Activated CD8-positive, alpha-beta T cell treated with anti-CD3 and anti-CD28 coated beads for 36 hours (primary cell): ENCODE measurements around the gene RAPGEF3. TPM values are rescaled to one million over a fixed set of nuclear protein-coding genes. Genes with fewer than 3 reads are reported as not detected.
A peak's percentile ranks its signal among the peaks of the same experiment; 100 is the strongest.

Experiments
- ATAC-seq: fragments of 200-7000 bp; cut with Tn5 transposase; one replicate; pipeline ENCODE4 v1.10.0; 2021; ENCODE audit warnings: mild to moderate bottlenecking, moderate library complexity
- CTCF ChIA-PET: fragments of 350-600 bp; sonication (Branson Sonifier 250); formaldehyde crosslinking; loops from one replicate; lab custom pipeline; 2021; ENCODE audit warnings: antibody characterized with exemption; lab: Charles Lee
- POLR2A ChIA-PET: fragments of 350-600 bp; sonication (Branson Sonifier 250); formaldehyde crosslinking; loops from one replicate; lab custom pipeline; 2021; ENCODE audit warnings: antibody characterized with exemption; lab: Charles Lee
- DNase-seq: peaks from one replicate; pipeline ENCODE4 v3.0.0-alpha.2; 2020
- H3K27ac Mint-ChIP-seq: one replicate; pipeline ENCODE4 v1.8.0; 2021; ENCODE audit warnings: mild to moderate bottlenecking, mixed read lengths
- H3K27me3 Mint-ChIP-seq: one replicate; pipeline ENCODE4 v1.8.0; 2021; ENCODE audit warnings: mixed read lengths
- H3K36me3 Mint-ChIP-seq: one replicate; pipeline ENCODE4 v1.8.0; 2021; ENCODE audit warnings: low read depth, mixed read lengths
- H3K4me1 Mint-ChIP-seq: one replicate; pipeline ENCODE4 v1.8.0; 2021; ENCODE audit warnings: low read depth, mixed read lengths
- H3K4me3 Mint-ChIP-seq: one replicate; pipeline ENCODE4 v1.8.0; 2021; ENCODE audit warnings: mild to moderate bottlenecking, moderate library complexity, mixed read lengths
- H3K9me3 Mint-ChIP-seq: one replicate; pipeline ENCODE4 v1.8.0; 2021; ENCODE audit warnings: mixed read lengths
- intact Hi-C: fragments of 100-400 bp; cut with micrococcal nuclease; formaldehyde crosslinking; loops from one replicate; pipeline ENCODE4 v1.10.0; 2022
- total RNA-seq, 2 experiments: library from RNA; stranded (reverse); gene quantifications; one replicate each; pipeline ENCODE4 v1.2.3, GENCODE V29; 2021
- TF ChIP-seq, protein P1 (sequence below): fragments of 200-600 bp; IDR thresholded peaks from one replicate; pipeline ENCODE4 v1.8.0; 2022; ENCODE audit warnings: antibody characterized with exemption, mild to moderate bottlenecking

Gene RAPGEF3
- total RNA-seq, 2 experiments from 2014 or later = 0.56 to 0.58 TPM

DNA sequence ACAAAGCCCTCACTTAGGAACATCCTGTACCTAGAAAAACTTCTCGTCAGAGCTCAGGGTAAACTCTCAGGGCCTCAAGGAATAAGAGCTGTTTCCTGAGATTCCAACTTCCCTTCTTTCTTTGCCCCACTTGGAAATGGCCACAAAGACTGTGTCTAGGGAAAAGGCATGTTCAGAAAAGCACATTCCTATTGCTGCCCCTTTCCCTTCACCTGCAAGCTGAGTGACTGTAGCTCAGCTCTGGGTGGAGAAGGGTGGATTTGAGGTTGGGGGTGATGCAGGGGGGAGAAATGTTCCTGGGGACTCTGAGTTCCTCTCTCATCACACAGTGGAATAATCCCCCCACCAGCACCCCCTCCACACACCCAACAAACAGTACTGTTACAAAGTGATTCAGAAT is 40.1 kb downstream of the RAPGEF3 start:
- DNase-seq (no peak), ATAC-seq (no peak)
- peaks cover 4% of the 10 kb centered on the region for H3K36me3 Mint-ChIP-seq
- ChIA-PET POLR2A (interaction anchor here (1.2 to 1.3 kb wide), 2 partner anchors 15 to 119 kb away, joined by 3 read pairs; no protein-coding TSS in a partner anchor), CTCF (interaction anchor here (0.7 to 10.0 kb wide), 14 partner anchors 9 to 261 kb away, joined by 3 to 134 read pairs (median 6); no protein-coding TSS in a partner anchor)
- peaks cover 38% of the 10 kb centered on the region for H3K4me1 Mint-ChIP-seq
- no peaks in the 10 kb centered on the region for H3K9me3 Mint-ChIP-seq
- intact Hi-C loops = loop anchor here (5.0 kb wide), 1 partner anchor 59 kb away; no protein-coding TSS in a partner anchor
- TF ChIP-seq, protein P1, sequence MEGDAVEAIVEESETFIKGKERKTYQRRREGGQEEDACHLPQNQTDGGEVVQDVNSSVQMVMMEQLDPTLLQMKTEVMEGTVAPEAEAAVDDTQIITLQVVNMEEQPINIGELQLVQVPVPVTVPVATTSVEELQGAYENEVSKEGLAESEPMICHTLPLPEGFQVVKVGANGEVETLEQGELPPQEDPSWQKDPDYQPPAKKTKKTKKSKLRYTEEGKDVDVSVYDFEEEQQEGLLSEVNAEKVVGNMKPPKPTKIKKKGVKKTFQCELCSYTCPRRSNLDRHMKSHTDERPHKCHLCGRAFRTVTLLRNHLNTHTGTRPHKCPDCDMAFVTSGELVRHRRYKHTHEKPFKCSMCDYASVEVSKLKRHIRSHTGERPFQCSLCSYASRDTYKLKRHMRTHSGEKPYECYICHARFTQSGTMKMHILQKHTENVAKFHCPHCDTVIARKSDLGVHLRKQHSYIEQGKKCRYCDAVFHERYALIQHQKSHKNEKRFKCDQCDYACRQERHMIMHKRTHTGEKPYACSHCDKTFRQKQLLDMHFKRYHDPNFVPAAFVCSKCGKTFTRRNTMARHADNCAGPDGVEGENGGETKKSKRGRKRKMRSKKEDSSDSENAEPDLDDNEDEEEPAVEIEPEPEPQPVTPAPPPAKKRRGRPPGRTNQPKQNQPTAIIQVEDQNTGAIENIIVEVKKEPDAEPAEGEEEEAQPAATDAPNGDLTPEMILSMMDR = no peak
- no peak overlapping the region for H3K4me3 Mint-ChIP-seq
- no peaks in the 10 kb centered on the region for H3K27me3 Mint-ChIP-seq
- H3K27ac Mint-ChIP-seq = peak overlapping the region; percentile 13

DNA sequence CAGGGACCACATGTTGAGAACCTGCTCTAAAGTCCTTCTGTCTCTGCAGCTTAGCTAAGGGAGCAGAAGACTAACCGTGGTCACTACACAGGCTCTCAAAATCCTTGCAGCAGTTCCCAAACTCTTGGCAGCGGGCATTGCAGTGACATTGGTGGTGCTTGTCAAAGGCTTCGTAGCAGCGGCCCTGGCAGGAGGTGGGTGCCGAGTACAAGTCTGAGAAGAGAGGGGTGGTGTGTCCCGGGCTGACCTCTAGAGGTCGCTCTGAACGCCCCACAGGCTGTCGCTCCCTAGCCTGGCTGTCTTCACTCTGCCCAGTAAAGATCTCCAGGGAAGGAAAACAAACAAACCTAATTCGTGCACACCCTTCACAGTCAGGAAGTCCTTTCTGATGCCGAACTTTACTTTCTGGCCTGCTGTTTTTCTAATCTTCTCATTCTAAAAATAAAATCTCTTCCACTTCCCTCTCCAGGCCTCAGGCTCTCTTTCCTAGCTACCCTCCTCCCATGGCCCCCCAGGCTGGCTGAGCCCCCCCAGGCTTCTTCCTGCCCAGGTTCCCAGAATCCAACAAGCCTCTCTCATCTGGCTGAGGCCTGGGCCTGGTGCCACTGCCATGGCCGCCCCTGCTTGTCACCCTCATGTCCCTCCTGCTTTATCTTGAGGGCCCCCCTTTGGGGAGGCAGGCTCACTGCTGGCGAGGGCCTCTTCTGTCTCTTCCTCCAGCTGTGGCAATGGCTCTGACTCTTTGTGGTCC is 41.1 kb downstream of the RAPGEF3 start:
- POLR2A ChIA-PET = interaction anchor here (1.2 kb wide), 1 partner anchor 120 kb away, joined by 3 read pairs; no protein-coding TSS in a partner anchor
- peaks cover 2% of the 10 kb centered on the region for H3K36me3 Mint-ChIP-seq
- H3K4me1 Mint-ChIP-seq = peaks cover 35% of the 10 kb centered on the region
- ATAC-seq (peak; percentile 85), DNase-seq (peak; percentile 74)
- intact Hi-C loops = loop anchor here (2.0 to 5.0 kb wide), 2 partner anchors 60 to 121 kb away; no protein-coding TSS in a partner anchor
- TF ChIP-seq, protein P1 = peak; percentile 66
- no peaks in the 10 kb centered on the region for H3K27me3 Mint-ChIP-seq
- H3K4me3 Mint-ChIP-seq = no peak overlapping the region
- CTCF ChIA-PET = interaction anchor here (0.7 to 10.0 kb wide), 17 partner anchors 8 to 228 kb away, joined by 3 to 134 read pairs (median 5); partner anchors contain the start of genes RAPGEF3 and RPAP3
- peak overlapping the region; percentile 41 for H3K27ac Mint-ChIP-seq
- no peaks in the 10 kb centered on the region for H3K9me3 Mint-ChIP-seq

DNA sequence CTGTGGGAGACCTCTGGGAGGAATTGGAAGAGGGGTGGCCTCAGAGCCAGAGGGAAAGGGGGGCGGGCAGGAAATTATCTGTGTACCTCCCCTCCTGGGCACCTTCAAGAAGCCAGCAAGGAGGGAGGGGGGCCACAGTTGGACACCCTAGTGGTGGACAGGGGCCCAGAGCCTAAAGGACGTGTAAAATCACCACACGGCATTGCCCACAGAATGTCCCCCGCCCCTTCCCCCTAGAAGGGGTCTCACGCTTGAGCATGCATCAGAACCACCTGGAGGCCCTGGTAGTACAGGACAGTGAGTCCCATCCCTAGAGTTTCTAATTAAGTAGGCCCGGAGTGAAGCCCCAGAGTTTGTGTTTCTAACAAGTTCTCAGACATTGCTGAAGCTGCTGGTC is 41.6 kb downstream of the RAPGEF3 start:
- H3K4me3 Mint-ChIP-seq = no peak overlapping the region
- DNase-seq = no peak
- no peaks in the 10 kb centered on the region for H3K27me3 Mint-ChIP-seq
- TF ChIP-seq, protein P1 = no peak
- H3K4me1 Mint-ChIP-seq = peaks cover 33% of the 10 kb centered on the region
- no peak overlapping the region for H3K27ac Mint-ChIP-seq
- intact Hi-C loops = loop anchor here (2.0 to 5.0 kb wide), 2 partner anchors 60 to 122 kb away; no protein-coding TSS in a partner anchor
- no peak for ATAC-seq
- ChIA-PET CTCF (interaction anchor here (1.0 to 10.0 kb wide), 12 partner anchors 9 to 229 kb away, joined by 3 to 134 read pairs (median 16); partner anchors contain the start of genes RAPGEF3 and RPAP3), POLR2A (interaction anchor here (1.2 kb wide), 1 partner anchor 121 kb away, joined by 3 read pairs; no protein-coding TSS in a partner anchor)
- peaks cover 2% of the 10 kb centered on the region for H3K36me3 Mint-ChIP-seq
- no peaks in the 10 kb centered on the region for H3K9me3 Mint-ChIP-seq

DNA sequence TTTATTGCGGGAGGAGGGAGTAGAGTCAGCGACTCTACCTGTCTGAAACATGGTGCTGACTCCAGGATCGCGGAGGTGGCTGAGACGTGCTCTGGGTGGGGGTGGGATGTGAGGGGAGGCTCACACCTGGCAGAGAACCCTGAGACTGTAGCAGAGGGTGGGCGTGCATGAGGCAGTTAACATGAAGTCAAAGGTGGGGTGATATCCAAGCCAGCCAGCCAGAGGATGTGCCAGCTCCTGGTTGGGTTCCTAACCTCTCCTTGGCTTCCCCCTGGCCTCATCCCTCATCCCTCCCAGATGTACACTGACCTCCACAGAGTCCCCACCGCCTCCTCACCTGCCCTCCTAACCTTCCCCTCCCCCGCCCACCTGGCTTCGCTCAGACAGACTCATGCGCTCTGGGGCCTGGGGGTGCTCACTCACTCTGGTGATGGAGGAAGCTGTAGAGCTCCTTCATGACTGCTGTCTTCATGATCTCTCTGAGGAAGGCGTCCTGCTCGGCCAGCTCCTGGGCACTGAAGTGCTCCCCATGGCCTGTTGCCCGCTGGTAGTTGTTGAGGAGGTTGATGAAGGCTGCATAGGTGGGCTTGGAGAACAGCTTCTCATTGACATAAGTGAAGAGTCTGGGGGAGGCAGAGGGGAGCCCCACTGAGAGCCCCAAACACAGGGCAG is 42.7 kb downstream of the RAPGEF3 start:
- TF ChIP-seq, protein P1 = no peak
- ATAC-seq (no peak), DNase-seq (no peak)
- no peak overlapping the region for H3K4me3 Mint-ChIP-seq
- ChIA-PET CTCF (interaction anchor here (0.6 to 10.0 kb wide), 33 partner anchors 8 to 902 kb away, joined by 3 to 134 read pairs (median 5); partner anchors contain the start of genes ENDOU, RAPGEF3, RPAP3 and VDR), POLR2A (interaction anchor here (0.7 kb wide), 1 partner anchor 122 kb away, joined by 3 read pairs; no protein-coding TSS in a partner anchor)
- H3K27me3 Mint-ChIP-seq = no peaks in the 10 kb centered on the region
- H3K27ac Mint-ChIP-seq = no peak overlapping the region
- H3K4me1 Mint-ChIP-seq = peaks cover 22% of the 10 kb centered on the region
- no peaks in the 10 kb centered on the region for H3K9me3 Mint-ChIP-seq
- intact Hi-C loops = loop anchor here (2.0 to 5.0 kb wide), 2 partner anchors 61 to 123 kb away; no protein-coding TSS in a partner anchor
- H3K36me3 Mint-ChIP-seq = peaks cover 2% of the 10 kb centered on the region
